Stimulated activated CD4-positive, alpha-beta T cell treated with anti-CD3 and anti-CD28 coated beads, TNF-alpha, amount 100 ng/mL, for 48 hours (primary cell): ENCODE results near the gene ZNF212.
"Not testable (repeated sequence)": the region's sequence is repeated elsewhere in the genome, so short reads cannot be mapped to it uniquely, and the experiment has no call there.

Experiments used
- DNase-seq, 3 donors: peaks; one replicate each; pipeline ENCODE4 v3.0.0-alpha.2; 2020; ENCODE audit warnings: low read depth in 3 of 3

The ZNF212 gene

DNA sequence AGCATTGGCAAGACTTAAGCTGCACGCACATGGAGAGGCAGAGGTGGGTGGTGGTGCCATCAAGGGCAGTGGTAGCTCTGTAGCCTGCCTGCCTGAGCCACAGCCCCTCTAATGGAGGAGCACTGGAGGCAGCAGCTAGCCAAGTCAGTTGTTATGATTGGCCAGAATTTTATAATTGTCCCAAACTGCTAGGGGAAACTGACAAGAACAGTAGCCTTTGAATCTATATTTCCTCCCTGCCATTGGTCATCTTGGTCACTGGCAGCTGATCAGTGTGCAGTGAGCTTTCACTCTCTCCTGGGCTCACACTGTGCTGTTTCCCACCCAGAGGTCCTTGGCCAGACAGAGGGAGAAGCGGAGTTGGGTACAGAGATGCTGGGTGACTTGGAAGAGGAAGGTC, 12.9 kb downstream of the ZNF212 start:
- no peak for DNase-seq

- DNase-seq, result no peak
These were observed 14.2 kb downstream of the ZNF212 start for GRCh38 chr7:149253665-149254064.

- DNase-seq, result no peak
These were observed 14.9 kb downstream of the ZNF212 start for GRCh38 chr7:149254181-149254858.

GRCh38 chr7:149255174-149255573, 15.7 kb downstream of the ZNF212 start:
- DNase-seq, result no peak

DNA sequence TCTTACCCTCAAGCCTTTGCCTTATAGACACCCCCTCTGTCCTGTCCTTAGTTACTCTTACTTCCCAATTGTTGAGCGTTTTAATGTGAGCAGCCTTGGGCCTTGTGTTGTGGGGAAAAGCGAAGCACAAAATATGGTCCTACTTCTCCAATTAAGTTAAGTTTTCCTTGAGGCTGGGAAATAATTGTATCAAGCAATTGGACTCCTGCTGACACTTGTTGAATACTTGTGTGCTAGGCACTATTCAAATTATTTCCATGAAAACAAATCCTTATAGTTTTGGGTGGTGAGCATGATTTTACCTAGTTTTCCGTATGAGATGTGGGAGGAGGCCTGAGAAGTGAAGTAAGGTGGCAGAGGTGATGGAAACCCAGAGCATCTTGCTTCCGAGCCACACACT, 17.1 kb downstream of the ZNF212 start:
- no peak for DNase-seq

DNA sequence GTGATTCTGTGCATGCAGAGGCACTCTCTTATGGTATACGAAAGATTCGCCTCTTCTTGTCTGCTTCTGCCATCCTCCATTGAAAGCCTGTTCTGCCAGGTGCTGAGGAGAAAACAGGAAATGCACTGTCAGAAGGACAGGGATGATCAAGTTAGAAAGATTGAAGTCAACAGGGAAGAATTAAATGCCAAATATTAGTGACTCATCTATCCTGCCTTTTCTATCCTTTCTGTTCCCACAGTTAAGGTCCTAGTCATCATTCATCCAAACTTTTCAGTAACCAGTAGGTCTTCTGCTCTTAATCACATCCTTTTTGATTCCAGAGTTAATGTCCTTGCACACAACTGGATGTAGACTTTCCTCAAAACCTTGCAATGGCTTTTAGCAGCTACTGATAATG, 17.7 kb downstream of the ZNF212 start:
- DNase-seq, result no peak

GRCh38 chr7:149261316-149261828, 21.9 kb downstream of the ZNF212 start:
- peak in 1 of 3 donors; percentile 21 for DNase-seq

- peak; percentile 72 to 81 (median 79) for DNase-seq
These were observed 22.6 kb downstream of the ZNF212 start, which contains the start of gene ZNF783 for GRCh38 chr7:149261829-149262617. TSS of gene ZNF783 (plus strand) at chr7:149262196. CDS start at chr7:149262334, 138 bp downstream.

DNA sequence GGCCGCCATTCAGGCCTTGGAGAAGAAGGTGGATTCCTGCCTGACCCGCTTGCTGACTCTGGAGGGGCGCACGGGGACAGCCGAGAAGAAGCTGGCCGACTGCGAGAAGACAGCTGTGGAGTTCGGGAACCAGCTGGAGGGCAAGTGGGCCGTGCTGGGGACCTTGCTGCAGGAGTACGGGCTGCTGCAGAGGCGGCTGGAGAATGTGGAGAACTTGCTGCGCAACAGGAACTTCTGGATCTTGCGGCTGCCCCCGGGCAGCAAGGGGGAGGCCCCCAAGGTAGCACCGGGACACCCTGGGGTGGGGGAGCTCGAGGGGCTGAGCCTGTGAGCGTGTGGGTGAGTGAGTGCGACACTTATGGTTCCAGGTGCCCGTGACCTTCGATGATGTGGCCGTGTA, 27.0 kb downstream of the ZNF212 start:
- no peak for DNase-seq

GRCh38 chr7:149267733-149268132, 28.3 kb downstream of the ZNF212 start:
- no peak for DNase-seq

GRCh38 chr7:149274424-149274823, 35.0 kb downstream of the ZNF212 start:
- DNase-seq, result not testable (repeated sequence)

DNA sequence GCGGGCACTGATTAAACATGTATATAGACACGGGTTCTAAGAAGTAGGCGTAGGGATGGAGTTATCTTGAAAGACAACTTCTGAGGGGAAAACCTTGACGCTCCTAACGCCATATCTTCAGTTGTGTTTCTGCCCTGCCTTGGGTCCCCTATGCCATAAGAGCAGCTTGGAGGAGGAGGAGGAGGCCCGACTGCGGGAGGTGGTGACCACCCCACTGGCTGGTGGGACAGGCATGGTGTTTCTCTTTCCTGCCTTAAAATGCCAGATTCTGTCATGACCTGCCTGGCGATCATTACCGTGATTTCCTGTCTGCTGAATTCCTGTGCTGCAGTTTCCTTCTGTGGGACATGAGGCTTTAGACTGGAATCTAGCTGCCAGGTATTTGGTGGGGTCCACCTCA, 38.4 kb downstream of the ZNF212 start:
- DNase-seq, result no peak

DNA sequence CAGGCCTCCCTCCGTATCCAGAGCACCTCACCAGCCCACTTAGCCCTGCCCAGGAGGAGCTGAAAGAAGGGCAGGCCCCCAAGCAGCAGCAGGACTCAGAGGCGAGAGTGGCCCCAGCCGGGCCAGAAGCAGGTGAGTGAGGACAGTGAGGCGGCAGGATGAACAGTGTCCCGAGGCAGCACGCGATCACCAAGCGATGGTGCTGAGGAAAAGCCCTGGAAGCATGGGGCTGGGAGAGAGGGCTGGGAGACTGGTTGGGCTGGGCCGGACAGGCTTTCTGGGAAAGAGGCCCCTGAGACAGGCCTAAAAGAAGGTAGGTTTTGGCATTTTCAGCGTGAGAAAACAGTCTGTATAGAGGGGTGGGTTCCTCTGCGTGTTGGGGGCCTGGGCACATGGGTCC, 38.9 kb downstream of the ZNF212 start:
- DNase-seq, result no peak

- DNase-seq, result no peak
These were observed 39.8 kb downstream of the ZNF212 start for GRCh38 chr7:149279111-149279743.

DNA sequence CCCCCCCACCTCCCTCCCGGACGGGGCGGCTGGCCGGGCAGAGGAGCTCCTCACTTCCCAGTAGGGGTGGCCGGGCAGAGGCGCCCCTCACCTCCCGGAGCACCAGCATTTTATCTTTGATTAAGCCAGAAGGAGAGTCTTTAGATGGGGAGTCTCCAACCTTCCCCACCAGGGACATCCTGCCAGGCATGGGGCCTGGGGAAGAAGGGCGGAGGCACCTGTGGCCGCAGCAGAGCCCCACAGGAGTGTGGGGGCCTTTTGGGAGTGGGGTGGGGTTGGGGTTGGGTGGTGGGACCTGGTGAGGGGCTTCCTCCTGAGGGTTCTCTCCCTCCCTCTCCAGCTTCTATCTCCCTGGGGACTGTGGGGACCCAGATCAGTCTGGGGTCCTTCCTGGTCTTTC, 40.7 kb downstream of the ZNF212 start:
- no peak for DNase-seq

GRCh38 chr7:149280661-149281507, 41.4 kb downstream of the ZNF212 start:
- no peak for DNase-seq

DNA sequence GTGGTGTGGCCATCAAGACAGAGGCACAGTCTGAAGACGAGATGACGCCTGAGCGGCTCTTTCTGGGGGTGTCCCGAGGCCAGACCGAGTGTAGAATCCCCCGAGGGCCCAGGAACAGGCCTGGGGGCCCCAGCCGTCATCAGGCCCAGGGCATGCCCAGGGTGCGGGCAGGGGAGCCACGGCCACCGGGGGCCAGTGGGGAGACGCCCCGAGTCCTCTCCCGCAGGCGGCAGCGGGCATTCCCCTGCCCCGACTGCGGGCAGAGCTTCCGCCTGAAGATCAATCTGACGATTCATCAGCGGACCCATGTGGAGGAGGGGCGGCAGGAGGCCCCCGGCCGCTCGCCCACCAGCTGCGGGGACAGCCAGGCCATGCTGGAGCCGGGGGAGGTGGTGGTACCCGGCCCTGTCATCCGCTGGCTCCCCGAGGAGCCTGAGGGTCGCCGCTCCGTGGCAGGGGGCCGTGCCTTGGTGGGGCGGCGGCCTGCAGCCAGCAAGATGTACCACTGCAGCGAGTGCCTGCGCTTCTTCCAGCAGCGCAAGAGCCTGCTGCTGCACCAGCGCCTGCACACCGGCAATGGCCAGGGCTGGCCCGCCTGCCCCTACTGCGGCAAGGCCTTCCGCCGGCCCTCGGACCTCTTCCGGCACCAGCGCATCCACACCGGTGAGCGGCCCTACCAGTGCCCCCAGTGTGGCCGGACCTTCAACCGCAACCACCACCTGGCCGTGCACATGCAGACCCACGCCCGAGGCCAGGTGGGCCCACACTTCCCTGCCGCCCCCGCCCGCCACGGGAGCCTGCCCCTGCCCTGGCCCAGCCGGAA, 42.3 kb downstream of the ZNF212 start:
- DNase-seq, result no peak

DNA sequence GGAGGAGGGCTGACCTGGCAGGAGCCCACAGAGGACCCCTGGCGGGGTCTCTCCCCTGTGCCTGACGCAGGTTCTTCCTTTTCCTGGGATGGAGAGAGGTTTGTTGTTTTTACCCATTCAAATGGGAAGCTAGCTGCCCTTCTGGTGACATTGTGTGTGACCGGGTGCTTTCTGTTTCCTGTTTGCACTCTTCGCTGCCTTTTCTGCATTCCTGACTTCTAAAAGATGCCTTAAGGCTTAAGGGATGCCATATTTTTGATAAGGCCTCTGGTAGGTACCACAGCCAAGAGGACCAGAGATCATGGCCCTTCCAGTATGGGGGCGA, 42.8 kb downstream of the ZNF212 start:
- DNase-seq, result no peak

DNA sequence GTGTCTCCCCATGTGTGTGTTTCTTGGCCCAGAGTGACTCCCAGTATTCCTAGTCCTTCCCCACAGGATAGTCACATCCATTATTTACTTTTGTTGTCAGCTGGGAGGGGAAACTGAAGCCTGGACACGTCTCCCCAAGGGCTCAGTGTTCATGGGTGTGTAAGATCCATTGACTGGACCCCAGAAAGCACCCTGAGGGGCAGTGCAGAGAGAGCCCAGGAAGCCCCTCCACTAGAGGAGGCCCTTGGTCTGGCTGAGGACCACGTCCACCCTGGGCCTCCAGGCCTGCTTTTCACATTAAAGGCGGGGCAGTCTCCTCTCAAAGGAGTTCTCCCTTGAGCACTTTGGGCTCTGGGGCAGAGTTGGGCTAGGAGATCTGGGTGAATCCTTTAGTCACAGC, 43.9 kb downstream of the ZNF212 start:
- DNase-seq, result no peak

- peak in 1 of 3 donors; percentile 7 for DNase-seq
These were observed 44.9 kb downstream of the ZNF212 start for GRCh38 chr7:149284343-149284742.
